ENCODE results near the gene FBXW9.

GRCh38 chr19:12647047-12647446, 49.4 kb downstream of the FBXW9 start:
- TF ChIP-seq GATA2 (IDR thresholded peaks at IDR 0.05; ENCODE audit: low read depth, low read length) = no peak
- TF ChIP-seq GATA3 (IDR thresholded peaks at IDR 0.05; ENCODE audit: low read depth, low read length) = no peak
